Astrocyte of the spinal cord (primary cell): ENCODE data around the gene HSPB8.

ENCODE experiments used
- DNase-seq: peaks from one replicate; pipeline ENCODE4 v3.0.0; 2011; ENCODE audit warnings: low read depth, low spot score
- H3K4me3 ChIP-seq: 2 replicates; pipeline ENCODE4 v1.5.1; 2011; ENCODE audit warnings: low read depth, mild to moderate bottlenecking, low read length, moderate library complexity
- in situ Hi-C: cut with HindIII; loops from 2 replicates; pipeline ENCODE4 v1.10.0; 2017; ENCODE audit warnings: low sequenced_read_pairs
- TF ChIP-seq, protein P1 (sequence below): IDR thresholded peaks from 2 replicates; pipeline ENCODE4 v1.5.1; 2012; ENCODE audit warnings: low read depth, mild to moderate bottlenecking, low read length, inconsistent platforms

HSPB8 gene

DNA sequence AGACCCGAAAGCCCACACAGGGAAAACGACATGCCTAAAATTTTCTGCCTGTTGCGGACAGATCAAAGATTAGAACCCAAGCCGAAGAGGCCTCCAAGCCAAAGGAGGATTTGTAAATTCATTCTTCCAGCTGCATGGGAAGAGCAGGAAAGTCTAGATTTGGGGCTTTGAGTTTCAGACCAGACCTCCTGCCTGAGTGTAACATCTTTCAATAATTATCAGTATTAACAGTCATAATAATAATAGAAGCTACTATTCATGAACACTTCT lies 1.7 kb upstream of the HSPB8 start:
- TF ChIP-seq, protein P1, sequence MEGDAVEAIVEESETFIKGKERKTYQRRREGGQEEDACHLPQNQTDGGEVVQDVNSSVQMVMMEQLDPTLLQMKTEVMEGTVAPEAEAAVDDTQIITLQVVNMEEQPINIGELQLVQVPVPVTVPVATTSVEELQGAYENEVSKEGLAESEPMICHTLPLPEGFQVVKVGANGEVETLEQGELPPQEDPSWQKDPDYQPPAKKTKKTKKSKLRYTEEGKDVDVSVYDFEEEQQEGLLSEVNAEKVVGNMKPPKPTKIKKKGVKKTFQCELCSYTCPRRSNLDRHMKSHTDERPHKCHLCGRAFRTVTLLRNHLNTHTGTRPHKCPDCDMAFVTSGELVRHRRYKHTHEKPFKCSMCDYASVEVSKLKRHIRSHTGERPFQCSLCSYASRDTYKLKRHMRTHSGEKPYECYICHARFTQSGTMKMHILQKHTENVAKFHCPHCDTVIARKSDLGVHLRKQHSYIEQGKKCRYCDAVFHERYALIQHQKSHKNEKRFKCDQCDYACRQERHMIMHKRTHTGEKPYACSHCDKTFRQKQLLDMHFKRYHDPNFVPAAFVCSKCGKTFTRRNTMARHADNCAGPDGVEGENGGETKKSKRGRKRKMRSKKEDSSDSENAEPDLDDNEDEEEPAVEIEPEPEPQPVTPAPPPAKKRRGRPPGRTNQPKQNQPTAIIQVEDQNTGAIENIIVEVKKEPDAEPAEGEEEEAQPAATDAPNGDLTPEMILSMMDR, result no peak
- DNase-seq, result no peak
- in situ Hi-C loops, result no loop called here
- no peak overlapping the region for H3K4me3 ChIP-seq

DNA sequence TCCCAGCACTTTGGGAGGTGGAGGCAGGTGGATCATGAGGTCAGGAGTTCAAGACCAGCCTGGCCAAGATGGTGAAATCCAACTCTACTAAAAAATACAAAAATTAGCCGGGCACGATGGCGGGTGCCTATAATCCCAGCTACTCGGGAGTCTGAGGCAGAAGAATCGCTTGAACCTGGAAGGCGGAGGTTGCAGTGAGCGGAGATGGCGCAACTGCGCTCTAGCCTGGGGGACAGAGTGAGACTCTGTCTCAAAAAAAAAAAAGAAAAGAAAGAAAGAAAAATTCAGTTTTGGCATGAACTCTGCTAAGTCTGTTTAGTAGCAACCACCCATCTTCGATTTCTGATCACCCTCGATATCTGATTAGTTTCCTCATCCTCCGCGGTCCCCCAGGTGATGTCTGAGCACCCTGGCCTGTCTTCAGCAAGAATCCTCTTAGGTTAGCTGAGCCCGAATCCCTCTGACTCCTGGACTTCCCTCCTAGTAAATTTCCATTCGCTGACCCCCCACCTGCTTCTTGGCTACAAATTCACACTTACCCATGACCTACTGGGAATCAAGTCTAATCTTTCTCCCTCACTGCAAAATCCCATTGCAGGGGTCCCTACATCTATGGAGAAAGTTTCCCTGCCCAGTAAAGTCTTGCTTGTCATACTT lies 879 bp upstream of the HSPB8 start:
- H3K4me3 ChIP-seq, result no peak overlapping the region
- TF ChIP-seq, protein P1, result no peak
- DNase-seq, result no peak
- in situ Hi-C loops, result no loop called here

DNA sequence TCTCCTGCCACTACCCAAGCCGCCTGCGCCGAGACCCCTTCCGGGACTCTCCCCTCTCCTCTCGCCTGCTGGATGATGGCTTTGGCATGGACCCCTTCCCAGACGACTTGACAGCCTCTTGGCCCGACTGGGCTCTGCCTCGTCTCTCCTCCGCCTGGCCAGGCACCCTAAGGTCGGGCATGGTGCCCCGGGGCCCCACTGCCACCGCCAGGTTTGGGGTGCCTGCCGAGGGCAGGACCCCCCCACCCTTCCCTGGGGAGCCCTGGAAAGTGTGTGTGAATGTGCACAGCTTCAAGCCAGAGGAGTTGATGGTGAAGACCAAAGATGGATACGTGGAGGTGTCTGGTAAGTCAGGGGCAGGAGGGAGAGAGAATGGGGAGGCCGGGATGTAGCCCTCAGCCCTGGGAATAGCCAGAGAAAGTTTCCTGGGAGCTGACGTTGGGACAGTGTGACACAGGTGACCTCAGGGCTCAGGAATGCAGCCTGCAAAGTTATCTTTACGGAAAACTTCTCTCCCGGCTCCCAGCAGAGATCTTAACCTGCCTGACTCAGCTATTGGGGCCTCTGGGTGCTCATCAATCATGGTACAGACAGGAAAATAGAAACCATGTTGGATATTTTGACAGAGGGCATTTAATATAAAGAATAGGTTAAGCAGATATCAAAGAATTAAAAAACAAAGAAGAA lies 747 bp downstream of the HSPB8 start:
- peak overlapping the region; percentile 43 for H3K4me3 ChIP-seq
- peak; percentile 37 for DNase-seq
- in situ Hi-C loops, result no loop called here
- TF ChIP-seq, protein P1, result no peak

DNA sequence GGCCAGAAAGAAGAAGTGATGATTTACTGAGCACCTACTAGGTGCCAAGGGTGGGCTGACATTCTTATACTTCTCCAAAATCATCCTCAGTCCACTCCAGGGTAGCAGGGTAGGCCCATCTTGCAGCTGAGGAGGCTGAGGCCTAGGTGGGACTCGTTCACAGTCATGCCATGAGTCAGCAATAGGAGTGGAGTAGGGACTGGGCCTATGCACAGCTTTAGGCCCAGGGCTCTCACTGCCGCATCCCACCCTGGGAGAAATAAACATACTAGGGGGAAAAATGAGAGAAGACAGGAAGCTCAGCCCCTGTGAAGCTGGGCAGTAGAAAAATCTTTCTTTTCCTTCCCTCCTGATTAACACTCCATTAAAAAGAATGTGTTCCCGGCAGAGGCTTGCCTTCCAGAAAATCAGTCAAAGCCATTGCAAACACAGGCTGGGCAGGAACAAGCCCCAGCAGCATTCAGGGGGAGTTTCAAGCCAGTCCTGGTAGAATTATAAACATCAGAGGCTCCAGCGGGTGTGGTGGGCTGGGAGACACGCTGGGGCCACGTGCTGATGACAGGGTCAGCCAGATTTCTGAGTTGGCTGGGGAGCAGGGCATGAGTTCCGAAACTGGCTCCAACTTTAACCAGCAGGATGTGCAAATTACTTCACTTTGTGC lies 1.8 kb downstream of the HSPB8 start:
- TF ChIP-seq, protein P1, result no peak
- peak; percentile 43 for DNase-seq
- in situ Hi-C loops, result no loop called here
- peak overlapping the region; percentile 43 for H3K4me3 ChIP-seq

DNA sequence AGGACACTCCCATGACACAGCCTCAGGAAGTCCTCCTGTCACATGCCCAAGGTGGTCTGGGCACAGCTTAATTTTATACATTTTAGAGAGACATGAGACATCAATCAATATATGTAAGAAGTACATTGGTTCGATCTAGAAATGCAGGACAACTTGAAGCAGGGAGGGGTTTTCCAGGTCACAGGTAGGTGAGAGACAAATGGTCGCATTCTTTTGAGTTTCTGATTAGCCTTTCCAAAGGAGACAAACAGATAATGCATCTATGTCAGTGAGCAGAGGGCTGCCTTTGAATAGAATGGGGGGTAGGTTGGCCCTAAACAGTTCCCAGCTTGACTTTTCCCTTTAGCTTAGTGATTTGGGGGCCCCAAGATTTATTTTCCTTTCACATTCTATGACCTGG lies 2.5 kb downstream of the HSPB8 start:
- TF ChIP-seq, protein P1, result no peak
- peak overlapping the region; percentile 43 for H3K4me3 ChIP-seq
- in situ Hi-C loops, result no loop called here
- no peak for DNase-seq

DNA sequence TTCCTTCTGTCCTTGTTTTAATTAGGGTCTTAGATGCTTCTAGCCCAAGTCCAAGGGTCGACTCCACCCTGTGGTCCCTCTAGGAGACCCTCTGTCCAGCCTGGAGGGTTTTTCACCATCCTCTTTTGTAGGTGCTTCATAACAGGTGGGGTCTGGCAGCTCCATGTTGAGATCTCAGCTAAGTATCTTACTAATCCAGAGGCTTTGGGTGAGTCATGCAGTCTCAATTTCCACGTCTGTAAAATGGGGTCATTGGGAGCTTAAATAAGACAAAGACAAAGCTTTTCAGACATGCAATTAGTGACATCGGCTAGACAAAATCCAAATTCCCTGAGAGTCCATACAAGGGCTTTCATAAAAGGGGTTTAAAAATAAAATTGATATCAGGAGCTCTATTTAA lies 3.2 kb downstream of the HSPB8 start:
- in situ Hi-C loops, result no loop called here
- TF ChIP-seq, protein P1, result no peak
- H3K4me3 ChIP-seq, result no peak overlapping the region
- no peak for DNase-seq
